H9 (cell line): Measurements from ENCODE around the gene RELB. TPM values are rescaled to one million over a fixed set of nuclear protein-coding genes. Genes with fewer than 3 reads are reported as not detected.

Experiments
- DNase-seq: peaks from one replicate; pipeline ENCODE4 v3.0.0-alpha.2; 2017
- H2AFZ ChIP-seq: one replicate; pipeline ENCODE4 v1.6.1; 2013; ENCODE audit warnings: mild to moderate bottlenecking, low read length, control low read depth, moderate library complexity
- H2AK5ac ChIP-seq: 2 replicates; pipeline ENCODE4 v1.6.1; 2013; ENCODE audit warnings: low read length, control low read depth, mixed read lengths; ENCODE audit not compliant: insufficient read length
- H2BK120ac ChIP-seq: one replicate; pipeline ENCODE4 v1.6.1; 2013; ENCODE audit warnings: low read depth, mild to moderate bottlenecking, low read length, control low read depth, inconsistent platforms; ENCODE audit not compliant: poor library complexity, severe bottlenecking
- H2BK12ac ChIP-seq: 2 replicates; pipeline ENCODE4 v1.6.1; 2013; ENCODE audit warnings: low read length, control low read depth, mixed read lengths, low read depth; ENCODE audit not compliant: insufficient read length
- H2BK15ac ChIP-seq: 2 replicates; pipeline ENCODE4 v1.6.1; 2013; ENCODE audit warnings: low read depth, low read length, control low read depth
- H2BK20ac ChIP-seq: one replicate; pipeline ENCODE4 v1.6.1; 2013; ENCODE audit warnings: low read depth, mild to moderate bottlenecking, low read length, control low read depth, inconsistent platforms; ENCODE audit not compliant: poor library complexity, severe bottlenecking
- H2BK5ac ChIP-seq: 2 replicates; pipeline ENCODE4 v1.6.1; 2013; ENCODE audit warnings: low read length, control low read depth, mixed read lengths; ENCODE audit not compliant: insufficient read length
- H3K14ac ChIP-seq: 2 replicates; pipeline ENCODE4 v1.6.1; 2013; ENCODE audit warnings: low read length, control low read depth; ENCODE audit not compliant: insufficient read depth
- H3K18ac ChIP-seq: 2 replicates; pipeline ENCODE4 v1.6.1; 2013; ENCODE audit warnings: low read depth, mild to moderate bottlenecking, mixed read lengths, low read length, control low read depth; ENCODE audit not compliant: insufficient read length
- H3K23ac ChIP-seq: 2 replicates; pipeline ENCODE4 v1.6.1; 2013; ENCODE audit warnings: low read length, control low read depth, mixed read lengths, low read depth; ENCODE audit not compliant: insufficient read length
- H3K23me2 ChIP-seq: 2 replicates; pipeline ENCODE4 v1.6.1; 2013; ENCODE audit warnings: low read depth, mild to moderate bottlenecking, mixed read lengths, low read length, control low read depth; ENCODE audit not compliant: insufficient read length, poor library complexity, severe bottlenecking
- H3K27ac ChIP-seq: 2 replicates; pipeline ENCODE4 v1.5.1; 2013; ENCODE audit warnings: low read length, control low read depth, mixed read lengths, low read depth; ENCODE audit not compliant: insufficient read length
- H3K27me3 ChIP-seq: 2 replicates; pipeline ENCODE4 v1.6.1; 2013; ENCODE audit warnings: low read length, control low read depth, inconsistent platforms; ENCODE audit not compliant: insufficient read depth
- H3K4ac ChIP-seq: 2 replicates; pipeline ENCODE4 v1.6.1; 2013; ENCODE audit warnings: low read depth, mild to moderate bottlenecking, control low read depth, inconsistent platforms, low read length, moderate library complexity
- H3K4me1 ChIP-seq: 2 replicates; pipeline ENCODE4 v1.6.1; 2013; ENCODE audit warnings: low read length, control low read depth, inconsistent platforms; ENCODE audit not compliant: insufficient read depth
- H3K4me2 ChIP-seq: 2 replicates; pipeline ENCODE4 v1.6.1; 2013; ENCODE audit warnings: low read length, control low read depth, mixed read lengths; ENCODE audit not compliant: insufficient read length, insufficient read depth
- H3K56ac ChIP-seq: 2 replicates; pipeline ENCODE4 v1.6.1; 2013; ENCODE audit warnings: low read depth, mild to moderate bottlenecking, mixed read lengths, low read length, control low read depth; ENCODE audit not compliant: insufficient read length
- H3K79me1 ChIP-seq: 2 replicates; pipeline ENCODE4 v1.6.1; 2013; ENCODE audit warnings: low read depth, mild to moderate bottlenecking, moderate library complexity, low read length, control low read depth, inconsistent platforms; ENCODE audit not compliant: insufficient read depth, poor library complexity, severe bottlenecking
- H3K79me2 ChIP-seq: 2 replicates; pipeline ENCODE4 v1.6.1; 2013; ENCODE audit warnings: low read length, control low read depth, inconsistent platforms; ENCODE audit not compliant: insufficient read depth
- H3K9ac ChIP-seq: 2 replicates; pipeline ENCODE4 v1.6.1; 2013; ENCODE audit warnings: low read length, control low read depth, mixed read lengths; ENCODE audit not compliant: insufficient read length; ENCODE audit errors: extremely low read depth
- H3K9me3 ChIP-seq: one replicate; pipeline ENCODE4 v1.6.1; 2013; ENCODE audit warnings: low read depth, low read length, inconsistent platforms; ENCODE audit not compliant: control insufficient read depth
- H3T11ph ChIP-seq: one replicate; pipeline ENCODE4 v1.6.1; 2013; ENCODE audit warnings: mild to moderate bottlenecking, low read length, control low read depth, inconsistent platforms
- H4K20me1 ChIP-seq: one replicate; pipeline ENCODE4 v1.6.1; 2013; ENCODE audit not compliant: control insufficient read depth, insufficient read length, insufficient read depth
- H4K5ac ChIP-seq: 2 replicates; pipeline ENCODE4 v1.6.1; 2013; ENCODE audit warnings: low read depth, mild to moderate bottlenecking, mixed read lengths, low read length, control low read depth; ENCODE audit not compliant: insufficient read length
- H4K8ac ChIP-seq: replicated peaks from 2 replicates; pipeline ENCODE4 v1.6.1; 2013; ENCODE audit warnings: low read length, control low read depth, mixed read lengths, low read depth; ENCODE audit not compliant: insufficient read length
- H4K91ac ChIP-seq: 2 replicates; pipeline ENCODE4 v1.6.1; 2013; ENCODE audit warnings: low read depth, mild to moderate bottlenecking, moderate library complexity, mixed read lengths, low read length, control low read depth; ENCODE audit not compliant: insufficient read length
- H3K27ac Mint-ChIP-seq, 3 experiments: 2 replicates in 2 of 3; 3 replicates in 1 of 3; pipeline ENCODE4 v1.8.0; 2020 to 2021; ENCODE audit warnings: mixed read lengths in 3 of 3, mild to moderate bottlenecking in 1 of 3, moderate library complexity in 1 of 3
- H3K27me3 Mint-ChIP-seq: 2 replicates; pipeline ENCODE4 v1.8.0; 2021; ENCODE audit warnings: low read depth, mild to moderate bottlenecking, moderate library complexity, mixed read lengths
- H3K36me3 Mint-ChIP-seq, 3 experiments: 2 replicates in 2 of 3; 3 replicates in 1 of 3; pipeline ENCODE4 v1.8.0; 2020 to 2021; ENCODE audit warnings: low read depth in 3 of 3, mixed read lengths in 3 of 3; ENCODE audit not compliant: insufficient read depth in 1 of 3
- H3K4me1 Mint-ChIP-seq, 2 experiments: 2 replicates each; pipeline ENCODE4 v1.8.0; 2020; ENCODE audit warnings: mixed read lengths in 2 of 2
- H3K4me3 Mint-ChIP-seq, 2 experiments: 2 replicates in 1 of 2; 3 replicates in 1 of 2; pipeline ENCODE4 v1.8.0; 2020 to 2021; ENCODE audit warnings: mild to moderate bottlenecking in 2 of 2, mixed read lengths in 2 of 2, moderate library complexity in 1 of 2
- H3K9me3 Mint-ChIP-seq, 2 experiments: 2 replicates in 1 of 2; 3 replicates in 1 of 2; pipeline ENCODE4 v1.8.0; 2020; ENCODE audit warnings: mild to moderate bottlenecking in 2 of 2, mixed read lengths in 2 of 2, moderate library complexity in 1 of 2
- CTCF ChIP-seq: fragments of 200-600 bp; sonication (generic); conservative IDR thresholded peaks from 3 replicates; pipeline ENCODE4 v1.8.0; 2021; ENCODE audit warnings: antibody characterized with exemption, mild to moderate bottlenecking
- WGBS: extraction: QIAGEN DNeasy Blood & Tissue Kit; methylation state at CpG from one replicate; pipeline ENCODE4 v1.1.7; 2013; ENCODE audit warnings: missing lambda C conversion rate, low lambda C conversion rate, mixed read lengths; ENCODE audit not compliant: insufficient read length; ENCODE audit errors: extremely low coverage; 5-methylcytosine and 5-hydroxymethylcytosine counted together
- total RNA-seq: library from RNA; stranded (reverse); gene quantifications from 2 replicates; pipeline ENCODE4 v1.2.1, GENCODE V29; 2021

Gene RELB
- total RNA-seq, 1 experiment from 2014 or later = 13.7 TPM

- no peak for DNase-seq
- Histone ChIP-seq H3K4ac (no peak overlapping the region), H3K79me1 (no peaks in the 10 kb centered on the region), H3K27me3 (no peaks in the 10 kb centered on the region), H3K18ac (no peak overlapping the region), H3K27ac (no peak overlapping the region), H4K8ac (no peak overlapping the region), H3K23ac (no peak overlapping the region), H3T11ph (no peak overlapping the region), H4K91ac (no peak overlapping the region), H3K23me2 (no peaks in the 10 kb centered on the region), H3K56ac (no peak overlapping the region), H2BK120ac (no peak overlapping the region), H2AK5ac (no peak overlapping the region), H3K9ac (no peak overlapping the region), H3K4me1 (no peaks in the 10 kb centered on the region), H3K14ac (no peak overlapping the region), H3K79me2 (no peaks in the 10 kb centered on the region), H2BK15ac (no peak overlapping the region), H2BK5ac (no peak overlapping the region), H3K9me3 (no peaks in the 10 kb centered on the region), H2BK20ac (no peak overlapping the region), H2BK12ac (no peak overlapping the region), H3K4me2 (no peak overlapping the region), H4K20me1 (no peaks in the 10 kb centered on the region), H2AFZ (no peak overlapping the region), H4K5ac (no peak overlapping the region)
- peaks cover 0 to 10% (median 8%) of the 10 kb centered on the region in 3 experiments; a peak in 5 of 7 replicates for H3K36me3 Mint-ChIP-seq
- no CpG with 5 or more reads among the region's 4 CpGs for WGBS
- H3K9me3 Mint-ChIP-seq = peaks cover 0 to 3% of the 10 kb centered on the region in 2 experiments; a peak in 1 of 5 replicates
- no peaks in the 10 kb centered on the region for H3K27me3 Mint-ChIP-seq
- TF ChIP-seq CTCF = no peak
- H3K27ac Mint-ChIP-seq = no peak overlapping the region
- H3K4me3 Mint-ChIP-seq = no peak overlapping the region
- H3K4me1 Mint-ChIP-seq = peaks cover 7 to 9% of the 10 kb centered on the region in 2 experiments
These were observed 21.8 kb downstream of the RELB start for GRCh38 chr19:45023048-45023447.
